ENCODE data around the gene FBXL14.

Gene FBXL14

GRCh38 chr12:1593174-1594005 lies 991 bp downstream of the FBXL14 start:
- peak; percentile 43 to 56 for DNase-seq

DNA sequence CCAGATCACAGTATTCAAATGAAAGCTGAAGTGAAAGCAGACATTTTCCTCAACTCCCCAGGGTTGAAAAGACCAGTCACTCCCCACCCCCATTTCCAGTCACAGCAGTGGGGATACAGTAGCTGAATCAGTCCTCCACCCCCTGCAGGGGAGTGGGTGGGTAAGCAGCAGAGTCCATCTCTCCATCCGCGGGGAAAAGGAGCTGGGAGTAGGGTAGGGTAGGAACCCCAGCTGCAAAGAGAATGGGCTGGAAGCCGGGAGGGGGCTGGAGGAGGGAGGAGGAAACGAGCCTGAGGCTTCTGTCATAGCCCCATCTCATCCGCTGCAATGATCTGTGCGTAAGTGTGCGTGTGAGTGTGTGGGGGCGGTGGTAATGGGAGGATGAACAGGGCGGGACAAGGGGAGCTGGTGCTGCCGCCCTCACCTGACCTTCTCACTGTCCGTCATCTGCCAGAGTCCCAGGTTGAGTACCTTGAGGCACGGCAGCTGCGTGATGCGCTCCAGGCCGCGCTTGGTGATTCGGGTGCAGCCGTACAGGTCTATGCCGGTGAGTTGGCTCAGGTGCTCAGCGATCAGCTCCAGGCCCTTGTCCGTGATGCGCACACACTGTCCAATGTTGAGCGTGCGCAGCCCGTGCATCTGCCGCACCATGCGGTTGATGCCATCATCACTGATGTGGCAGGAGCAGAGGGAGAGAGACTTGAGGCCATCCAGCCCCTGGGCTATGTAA lies 1.8 kb downstream of the FBXL14 start:
- peak; percentile 43 to 68 for DNase-seq

GRCh38 chr12:1591543-1591942 lies 2.8 kb downstream of the FBXL14 start:
- DNase-seq: no peak

DNA sequence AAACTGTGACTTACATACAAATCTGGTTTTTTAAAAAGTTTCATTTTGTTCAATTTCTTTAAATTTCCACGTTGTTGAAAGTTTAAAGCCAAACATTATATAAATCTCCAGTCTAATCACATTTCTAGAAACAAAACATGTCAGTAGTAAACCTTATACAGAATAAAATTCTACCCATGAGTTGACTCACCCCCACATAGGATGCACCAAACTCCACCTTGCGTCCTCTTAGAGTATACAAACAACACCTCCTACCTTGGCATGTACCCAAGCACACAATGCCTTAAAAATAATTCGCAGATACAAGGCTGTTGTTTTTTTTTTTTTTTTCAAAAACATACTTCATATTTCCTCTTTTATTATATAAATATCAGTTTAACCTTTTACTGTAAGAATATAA lies 3.3 kb downstream of the FBXL14 start:
- peak; percentile 36 to 67 for DNase-seq

- DNase-seq: no peak
Observed at GRCh38 chr12:1590221-1590979, 4.0 kb downstream of the FBXL14 start.

DNA sequence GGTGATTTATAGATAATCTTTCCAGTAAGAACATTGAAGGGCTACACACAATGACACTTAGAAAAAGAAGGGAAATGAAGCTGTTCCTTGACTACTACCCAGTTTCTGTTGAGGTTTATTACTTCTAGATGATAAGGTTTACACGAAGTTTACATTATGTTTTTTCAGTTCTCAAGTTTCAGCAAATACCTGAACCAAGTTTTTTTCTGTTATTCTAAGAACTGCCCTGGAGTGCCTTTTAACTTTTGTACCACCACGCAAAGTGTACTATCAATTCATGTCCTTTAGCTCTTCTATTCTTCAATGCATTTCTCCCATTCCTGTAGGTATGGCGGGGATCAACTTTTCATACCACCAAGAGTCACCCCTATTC lies 5.8 kb downstream of the FBXL14 start:
- DNase-seq: no peak

DNA sequence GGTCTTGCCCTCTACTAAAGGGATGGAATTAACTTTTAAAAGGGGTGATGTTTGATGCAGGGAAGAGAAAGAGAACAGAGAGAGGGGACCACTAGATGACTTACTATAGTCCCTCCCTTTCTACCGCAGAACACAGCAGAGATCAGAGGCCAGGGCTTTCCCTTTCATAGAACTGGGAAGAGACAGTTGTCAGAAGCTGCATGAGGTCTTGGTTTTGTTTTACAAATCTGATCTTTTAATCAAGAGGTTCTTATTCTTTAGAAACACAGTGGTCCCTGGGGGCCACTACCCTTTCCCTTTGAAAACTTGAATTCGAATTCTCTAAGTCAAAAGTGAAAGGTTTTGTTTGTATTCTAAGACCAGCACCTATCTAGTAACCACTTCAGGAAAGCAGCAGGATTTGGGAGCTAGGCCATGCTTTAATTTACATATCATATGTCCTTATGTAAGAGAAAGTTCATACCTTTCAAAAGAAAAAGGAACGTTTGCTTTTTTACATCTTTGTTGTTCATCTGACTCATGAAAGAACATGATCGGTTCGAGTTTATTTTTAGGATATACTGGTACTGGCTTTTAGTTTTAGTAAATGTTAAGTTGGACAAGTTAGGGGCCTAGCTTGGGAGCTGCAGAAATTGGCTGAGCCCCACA lies 6.3 kb downstream of the FBXL14 start:
- no peak for DNase-seq

GRCh38 chr12:1584326-1584725 lies 10.1 kb downstream of the FBXL14 start:
- no peak for DNase-seq

DNA sequence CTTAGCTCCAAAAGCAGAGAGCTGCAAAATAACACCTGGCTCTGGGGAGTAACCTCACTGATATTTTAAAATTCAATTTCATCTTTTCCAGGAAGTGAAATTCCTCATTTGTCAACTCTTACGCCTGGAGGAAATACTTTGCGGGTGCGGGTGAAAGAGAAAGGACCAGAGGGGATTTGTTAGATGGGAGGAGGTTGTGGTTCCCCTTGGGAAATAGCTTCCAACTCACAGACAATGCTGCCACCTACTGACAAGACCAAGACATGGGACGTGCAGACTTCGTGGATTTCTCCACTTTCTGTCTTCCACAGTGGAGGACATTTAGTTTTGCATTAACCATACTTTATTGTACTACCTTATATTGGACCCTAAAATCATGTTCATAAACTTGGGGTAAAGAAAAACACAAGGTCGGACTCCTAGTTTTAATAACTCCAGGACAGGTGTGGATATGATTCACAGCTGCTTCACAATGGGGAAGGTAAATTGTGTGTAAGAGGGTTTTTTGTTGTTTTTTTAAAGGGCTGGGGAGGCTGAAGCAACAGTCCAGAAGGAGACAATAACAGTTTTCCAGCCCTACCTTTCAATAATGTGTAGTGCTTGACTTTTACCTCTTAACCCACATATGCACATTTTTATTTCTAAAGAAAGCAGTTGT lies 10.8 kb downstream of the FBXL14 start:
- DNase-seq: peak; percentile 75 to 78

DNA sequence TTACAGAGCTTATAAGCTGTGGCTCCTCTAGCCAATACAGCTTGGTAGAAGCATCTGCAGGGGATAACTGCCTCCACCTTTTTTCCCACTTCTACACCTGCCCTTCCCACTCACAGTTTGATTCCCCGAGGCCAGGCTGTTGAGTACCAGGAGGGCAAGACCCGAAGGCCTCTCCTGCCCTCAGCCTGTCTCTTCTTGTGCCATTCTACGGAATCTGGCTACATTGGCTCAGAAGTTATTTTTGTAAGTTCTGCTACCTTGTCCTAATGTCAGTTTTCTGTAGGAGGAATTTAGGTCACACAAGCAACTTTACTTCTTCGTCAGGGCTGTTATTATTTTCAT lies 11.7 kb downstream of the FBXL14 start:
- DNase-seq: no peak

- no peak for DNase-seq
Observed at GRCh38 chr12:1581973-1582708, 12.2 kb downstream of the FBXL14 start.

GRCh38 chr12:1580526-1580925 lies 13.9 kb downstream of the FBXL14 start:
- DNase-seq: no peak

GRCh38 chr12:1579651-1580435 lies 14.5 kb downstream of the FBXL14 start:
- DNase-seq: no peak

DNA sequence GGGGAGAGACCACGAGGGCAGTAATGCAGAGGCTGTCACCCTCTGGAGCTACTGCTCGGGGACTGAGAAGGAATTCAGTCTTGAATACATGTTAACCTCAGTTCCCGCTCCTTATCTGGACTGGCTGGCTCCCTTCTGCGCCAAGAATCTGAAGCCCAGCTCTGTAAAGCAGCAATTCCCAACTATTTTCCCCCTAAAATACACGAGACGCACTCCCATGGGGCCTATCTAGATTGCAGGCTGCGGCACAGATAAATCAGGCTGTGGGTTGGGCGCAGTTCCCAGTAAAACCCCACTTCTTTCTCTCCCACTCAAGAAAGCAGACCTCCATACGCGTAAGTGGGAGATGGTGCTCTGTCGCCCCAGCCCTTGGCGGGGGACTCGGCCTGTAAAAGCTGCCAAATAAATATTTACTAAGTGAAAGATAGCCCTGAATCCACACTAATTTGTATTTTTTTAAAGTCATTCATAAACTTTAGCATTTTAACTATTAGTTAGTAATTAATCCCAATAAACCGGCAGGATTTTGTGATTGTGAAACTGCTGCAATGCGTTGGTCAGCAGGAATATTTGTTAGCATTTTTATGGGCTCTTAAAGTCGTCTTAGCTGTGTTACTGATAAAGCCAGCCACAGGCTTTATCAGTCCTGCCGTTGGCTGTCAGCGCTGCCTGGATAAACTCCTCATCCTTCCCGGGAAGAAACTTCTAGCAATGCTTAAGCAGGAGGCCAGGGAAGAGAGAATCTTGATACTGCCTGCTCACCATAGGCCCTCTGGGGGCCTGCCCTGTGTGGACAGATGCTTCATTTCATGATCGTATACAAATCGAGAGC lies 17.8 kb downstream of the FBXL14 start:
- no peak for DNase-seq

DNA sequence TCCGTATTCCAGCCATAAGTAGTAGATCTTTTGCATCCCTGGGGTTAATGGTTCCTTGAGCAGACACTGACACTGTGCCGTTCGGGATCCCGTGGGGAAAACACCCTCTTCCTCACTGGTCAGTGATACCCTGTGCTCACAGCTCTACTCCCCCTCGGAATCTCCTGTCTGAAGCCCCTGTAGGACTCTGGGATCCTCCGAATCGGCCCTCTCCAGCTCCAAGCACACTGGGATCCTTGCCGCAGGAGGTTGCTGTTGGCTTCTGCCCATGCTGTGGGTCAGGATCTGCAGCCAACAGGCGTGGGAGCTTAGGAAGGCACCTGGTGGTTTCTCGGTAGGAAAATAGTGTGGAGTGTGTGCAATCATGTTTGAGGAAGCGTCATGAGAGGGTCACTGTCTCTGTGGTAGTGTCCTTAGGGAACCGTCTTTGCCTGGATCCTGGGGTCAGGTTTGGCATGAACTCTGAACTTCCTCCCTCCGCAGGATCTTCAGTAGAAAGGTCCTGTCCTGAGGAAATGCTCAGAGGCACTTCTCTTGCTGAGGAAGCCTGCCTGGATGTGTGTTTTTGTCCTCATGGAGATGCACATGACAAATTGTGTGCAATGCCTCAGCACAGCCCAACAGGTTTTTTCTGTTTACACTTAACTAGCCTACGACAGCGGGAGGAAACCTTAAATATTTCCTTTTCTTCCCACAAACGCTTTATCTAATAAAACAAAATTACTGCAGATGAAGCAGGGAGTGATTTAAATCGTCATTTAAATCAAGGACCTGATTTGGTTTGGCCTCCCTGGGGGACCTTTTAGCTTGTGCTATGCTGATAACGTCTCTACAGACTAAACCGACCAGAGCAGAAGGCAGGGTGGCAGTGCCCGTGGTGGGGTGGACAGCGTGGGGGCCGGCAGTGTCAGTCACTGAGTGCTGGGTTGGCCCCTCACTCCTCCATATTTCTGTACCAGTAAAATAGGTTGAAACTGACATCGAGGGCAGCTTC lies 18.7 kb downstream of the FBXL14 start:
- DNase-seq: no peak

DNA sequence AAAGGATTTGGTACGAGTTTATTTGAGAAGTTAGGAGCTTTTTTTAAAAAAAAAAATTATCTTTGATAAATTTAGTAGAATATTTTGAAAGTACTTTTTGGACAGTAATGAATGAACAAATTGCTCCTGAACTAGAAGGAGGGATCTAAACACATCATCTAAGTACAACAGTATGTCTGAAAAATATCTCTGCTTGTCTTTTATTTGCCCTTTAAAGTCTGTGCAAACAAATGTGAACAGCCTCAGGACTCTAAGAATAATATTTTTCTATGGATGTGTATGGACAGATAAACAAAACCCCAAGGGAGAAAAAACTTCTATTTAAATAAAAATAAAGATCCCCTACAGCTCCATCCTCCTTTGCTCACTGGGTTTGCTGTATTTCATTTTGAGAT lies 19.5 kb downstream of the FBXL14 start:
- no peak for DNase-seq

DNA sequence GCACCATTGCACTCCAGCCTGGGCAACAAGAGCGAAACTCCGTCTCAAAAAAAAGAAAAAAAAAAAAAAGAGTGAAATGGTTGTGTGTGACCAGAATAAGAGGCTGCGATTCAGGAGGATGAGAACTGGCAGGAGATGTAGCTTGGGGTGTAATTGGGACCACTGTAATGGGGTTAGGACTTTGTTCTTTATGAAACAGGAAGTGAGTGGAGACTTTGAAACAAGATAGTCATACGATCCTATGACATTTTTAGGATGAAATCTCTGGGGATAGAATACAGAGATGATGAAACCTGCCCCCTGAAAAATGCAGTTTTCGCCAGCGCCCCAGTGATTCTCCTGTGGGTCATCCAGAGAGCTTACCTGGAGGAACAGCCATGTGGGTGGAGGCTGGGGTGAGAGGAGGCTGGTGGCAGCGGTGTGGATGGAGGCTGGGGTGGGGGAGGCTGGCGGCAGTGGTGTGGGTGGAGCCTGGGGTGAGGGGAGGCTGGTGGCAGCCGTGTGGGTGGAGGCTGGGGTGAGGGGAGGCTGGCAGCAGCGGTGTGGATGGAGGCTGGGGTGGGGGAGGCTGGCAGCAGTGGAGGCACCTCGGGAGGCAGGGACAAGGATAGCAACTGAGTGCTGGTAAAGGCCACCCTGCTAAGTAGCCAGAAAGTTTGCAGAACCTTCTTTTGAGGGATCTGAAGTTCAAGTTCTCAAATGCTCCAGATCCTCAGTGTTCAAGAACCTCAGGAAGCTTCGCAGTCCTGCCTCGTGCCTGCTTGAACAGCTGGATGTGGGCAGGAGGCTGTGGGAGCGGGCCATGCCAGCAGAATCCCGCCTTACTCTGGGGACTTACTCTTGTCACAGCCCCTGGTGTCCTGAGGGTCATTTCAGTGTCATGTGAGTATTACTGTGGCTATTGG lies 20.2 kb downstream of the FBXL14 start:
- no peak for DNase-seq

GRCh38 chr12:1572731-1573130 lies 21.6 kb downstream of the FBXL14 start:
- no peak for DNase-seq

Data from CD4-positive, alpha-beta T cell treated with Interleukin-4 for 1 hour (primary cell).